Medulla oblongata (tissue), 1 donor: ENCODE results near the gene CNOT9.

Source experiments
- DNase-seq: peaks from one replicate; pipeline ENCODE4 v3.0.0-alpha.2; 2015; ENCODE audit errors: extremely low spot score

The CNOT9 gene

DNA sequence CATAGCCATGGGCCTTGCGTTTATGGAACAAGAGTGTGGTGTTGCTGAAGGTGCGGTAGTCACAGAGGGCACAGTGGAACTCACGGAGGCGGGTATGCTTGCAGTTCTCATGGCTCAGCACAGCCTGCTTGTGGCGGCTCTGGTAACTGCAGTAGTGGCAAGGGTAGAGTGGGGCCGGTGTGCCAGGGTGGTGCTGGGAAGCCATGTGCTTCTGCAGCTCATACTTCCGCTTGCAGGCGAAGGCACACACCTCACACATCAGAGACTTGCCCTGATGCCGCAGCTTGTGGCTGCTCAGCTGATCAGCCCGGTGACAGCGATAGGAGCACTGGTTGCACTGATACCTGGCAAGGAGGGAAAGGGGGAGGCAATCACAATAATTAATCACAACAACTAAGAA is 76.1 kb downstream of the CNOT9 start:
- DNase-seq = no peak

GRCh38 chr2:218645126-218645525 is 76.5 kb downstream of the CNOT9 start:
- no peak for DNase-seq
